GM21447 (cell line): ENCODE measurements around the gene HOXB9.

Source experiments
- ATAC-seq: cut with Tn5 transposase; IDR thresholded peaks from one replicate; pipeline ENCODE4 v1.9.1; 2021; ENCODE audit not compliant: unreplicated experiment

Gene HOXB9

DNA sequence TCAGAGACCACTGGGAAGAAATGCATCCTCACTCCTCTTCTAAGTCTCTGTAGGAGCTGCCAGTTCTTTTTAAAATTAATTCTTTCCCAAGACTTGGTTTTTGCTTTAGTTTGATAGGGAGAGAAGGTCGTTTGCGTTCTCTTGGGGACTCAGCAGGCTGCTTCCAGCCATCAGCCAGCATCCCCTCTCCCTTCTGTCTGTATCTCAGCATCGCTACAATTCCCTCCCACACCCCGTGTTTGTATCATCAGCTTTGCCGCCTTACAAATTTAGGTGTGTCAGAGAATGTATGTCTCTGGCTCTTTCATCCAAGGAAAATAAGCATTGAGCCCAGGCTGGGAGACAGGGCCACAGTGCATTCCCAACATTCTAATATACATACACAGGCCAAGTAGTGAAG lies 26.8 kb downstream of the HOXB9 start:
- ATAC-seq = no peak

GRCh38 chr17:48598736-48599135 lies 27.4 kb downstream of the HOXB9 start:
- no peak for ATAC-seq

DNA sequence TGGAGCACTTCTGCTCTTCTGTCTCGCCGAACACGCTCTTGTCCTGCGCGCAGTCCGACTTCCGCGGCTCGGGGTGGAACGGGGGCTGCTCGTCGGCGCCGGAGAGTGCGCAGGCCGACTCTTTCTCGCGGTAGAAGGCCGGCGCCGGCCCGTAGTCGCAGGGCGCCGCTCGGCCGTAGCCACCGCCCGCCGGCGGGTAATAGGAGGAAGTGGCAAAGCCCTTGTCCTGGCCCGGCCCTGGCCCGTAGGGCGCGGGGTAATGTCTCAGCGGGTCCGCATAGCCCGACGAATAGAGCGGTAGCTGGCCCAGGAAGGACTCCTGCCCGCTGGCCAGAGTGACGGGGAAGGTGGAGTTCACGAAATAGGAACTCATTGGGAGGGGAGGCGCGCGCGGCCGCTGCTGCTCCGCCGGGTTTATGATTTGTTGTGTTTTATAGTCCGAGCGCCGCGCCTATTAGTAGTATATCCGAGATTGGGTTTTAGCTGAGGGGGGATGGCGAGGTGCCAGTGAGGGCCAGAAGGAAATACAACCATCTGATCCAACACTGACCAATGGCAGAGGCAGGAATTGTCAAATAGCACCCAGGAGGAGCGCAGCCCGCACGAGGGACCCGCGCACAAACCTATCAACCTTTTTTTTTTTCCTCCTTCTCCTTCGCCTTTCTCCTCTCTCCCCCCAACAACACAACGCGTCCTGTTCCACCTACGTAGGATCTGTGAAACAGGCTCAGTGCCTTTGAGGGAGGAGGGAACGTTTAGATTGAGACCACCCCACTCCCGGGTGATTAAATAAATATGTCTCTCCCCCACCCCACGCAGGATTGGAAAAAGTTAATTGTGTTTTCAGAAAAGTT lies 28.2 kb downstream of the HOXB9 start:
- no peak for ATAC-seq

DNA sequence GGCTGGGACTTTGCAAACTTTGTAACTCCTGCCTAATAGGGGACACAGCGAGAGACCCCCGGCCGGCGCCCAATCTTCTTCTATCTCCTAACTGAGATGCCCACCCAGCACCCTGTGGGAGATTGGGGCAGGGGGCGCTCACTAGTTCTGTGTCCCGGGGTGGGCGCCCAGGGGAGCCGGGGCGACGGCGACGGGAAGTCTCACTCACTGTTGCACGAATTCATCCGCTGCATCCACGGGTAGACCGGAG lies 28.7 kb downstream of the HOXB9 start:
- ATAC-seq = no peak

DNA sequence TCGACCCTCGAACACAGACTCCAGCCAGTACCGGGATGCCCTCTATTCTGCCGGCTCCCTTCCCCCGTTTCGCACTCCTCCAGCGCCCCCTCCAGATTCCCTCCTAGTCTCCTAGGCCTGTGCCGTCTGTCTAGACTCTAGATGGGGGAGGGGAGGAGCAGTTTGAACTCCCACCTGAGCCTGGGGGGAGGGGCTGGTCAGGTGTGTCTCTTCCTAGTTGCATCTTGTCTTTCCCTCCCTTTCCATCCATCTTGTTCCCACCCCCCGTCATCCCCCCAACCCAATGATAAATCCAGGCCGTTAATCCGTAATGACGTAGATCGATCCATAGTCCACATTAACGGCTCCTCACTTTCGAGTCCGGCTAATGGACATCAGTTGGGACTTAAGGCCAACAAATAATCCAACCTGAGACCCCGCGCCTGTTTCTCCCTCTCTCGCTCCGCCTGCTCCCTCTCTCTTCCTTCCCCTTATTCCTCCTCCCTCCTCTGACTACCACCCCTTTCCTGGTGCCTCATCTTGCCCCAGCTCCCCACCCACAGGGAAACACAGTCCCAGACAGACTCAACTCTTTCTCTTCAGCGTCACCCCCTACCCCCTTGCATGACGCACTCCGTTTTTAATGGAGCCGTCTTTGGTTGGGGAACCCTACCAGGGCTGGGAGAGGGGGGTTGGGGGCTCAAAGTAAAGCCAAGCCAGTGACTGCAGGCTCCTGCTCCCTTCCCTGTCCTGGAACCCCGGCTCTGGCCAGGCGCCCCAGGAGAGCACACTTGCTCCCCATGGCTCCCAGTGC lies 29.2 kb downstream of the HOXB9 start:
- no peak for ATAC-seq

GRCh38 chr17:48596000-48596734 lies 30.0 kb downstream of the HOXB9 start:
- no peak for ATAC-seq

DNA sequence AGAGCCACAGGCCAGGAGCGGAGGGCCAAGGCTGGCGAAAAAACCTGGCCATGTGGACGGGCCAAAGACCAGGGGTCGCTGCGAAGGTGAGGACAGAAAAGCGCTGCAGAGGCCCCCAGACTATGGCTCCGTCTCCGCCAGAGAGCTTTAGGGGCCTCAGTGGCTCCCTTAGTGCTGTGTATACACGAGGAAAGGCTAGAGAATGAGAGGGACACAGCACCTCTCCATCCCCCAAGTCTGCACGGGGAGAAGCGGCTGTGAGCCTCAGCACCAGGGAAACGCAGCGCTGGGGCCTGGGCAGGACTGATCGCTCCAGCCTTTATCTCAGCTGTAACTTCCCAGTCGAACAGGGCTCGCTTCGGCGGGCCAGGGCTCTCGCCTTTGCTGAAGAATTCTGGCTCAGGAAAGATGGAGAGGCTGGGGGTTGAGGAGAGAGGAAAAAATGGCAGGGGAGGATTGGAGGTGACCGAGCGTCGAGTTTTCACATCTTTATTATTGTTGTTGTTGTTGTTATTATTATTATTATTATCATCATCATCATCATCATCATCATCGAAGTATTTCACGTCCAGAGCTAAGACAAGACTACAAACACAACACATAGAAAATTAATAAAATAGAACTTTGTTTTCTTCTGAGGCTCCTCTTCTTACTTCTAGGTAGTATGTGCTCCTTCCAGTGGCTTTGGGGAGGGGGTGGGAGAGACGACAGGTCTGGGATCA lies 30.7 kb downstream of the HOXB9 start:
- ATAC-seq = no peak

- no peak for ATAC-seq
These were observed 31.4 kb downstream of the HOXB9 start for GRCh38 chr17:48594538-48595277.

- ATAC-seq = no peak
These were observed 32.2 kb downstream of the HOXB9 start for GRCh38 chr17:48593840-48594537.

GRCh38 chr17:48593126-48593829 lies 32.9 kb downstream of the HOXB9 start, which contains the start of gene HOXB5:
Gene HOXB5, minus strand, starts transcription at chr17:48593779. Its CDS starts 97 bp downstream, at chr17:48593682.
- ATAC-seq = no peak

GRCh38 chr17:48592577-48592976 lies 33.6 kb downstream of the HOXB9 start:
- ATAC-seq = no peak

- ATAC-seq = no peak
These were observed 34.1 kb downstream of the HOXB9 start for GRCh38 chr17:48592057-48592514.

GRCh38 chr17:48591255-48592056 lies 34.7 kb downstream of the HOXB9 start:
- no peak for ATAC-seq

GRCh38 chr17:48590607-48591161 lies 35.5 kb downstream of the HOXB9 start:
- ATAC-seq = no peak

DNA sequence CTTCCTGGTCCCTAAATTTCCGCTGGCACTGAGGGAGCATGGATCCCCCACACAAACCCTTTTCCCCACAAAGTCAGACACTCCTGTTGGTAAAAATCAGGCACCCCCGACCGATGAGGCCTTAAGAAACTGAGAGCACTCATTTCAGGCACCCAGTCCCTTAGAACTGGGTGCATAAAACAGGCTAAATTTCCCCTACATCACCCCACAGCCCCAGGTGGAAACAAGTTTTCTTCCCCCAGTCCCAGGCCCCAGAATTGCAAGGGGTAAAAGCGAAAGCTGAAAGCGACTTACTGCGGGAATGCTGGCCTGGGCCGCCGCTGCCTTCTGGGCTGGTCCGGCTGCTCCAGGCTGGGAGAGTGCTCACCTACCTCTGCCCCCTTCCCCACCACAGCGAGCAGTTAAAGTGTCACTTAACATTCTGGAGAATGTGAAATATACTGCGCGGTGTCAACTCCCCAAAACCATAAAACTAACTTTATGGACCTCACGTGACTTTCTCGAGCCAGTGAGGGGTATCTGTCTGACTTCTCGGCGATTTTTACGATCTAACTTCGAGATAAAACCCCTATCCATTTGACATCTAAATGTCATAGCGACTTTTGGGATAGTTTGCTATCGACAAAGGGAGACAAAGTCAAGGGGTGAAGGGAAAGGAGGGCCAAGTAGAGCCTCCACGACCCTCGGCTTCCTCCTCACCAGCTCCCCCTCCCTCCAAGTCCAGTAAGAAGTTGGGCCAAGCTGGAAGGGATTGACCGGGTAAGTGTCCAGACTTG lies 36.1 kb downstream of the HOXB9 start, which contains the start of gene HOXB3:
Gene HOXB3 (minus strand): TSS at position 411 of the 776 bp plus-strand sequence. CDS start 37,767 bp downstream, outside the sequence.
- ATAC-seq = no peak

DNA sequence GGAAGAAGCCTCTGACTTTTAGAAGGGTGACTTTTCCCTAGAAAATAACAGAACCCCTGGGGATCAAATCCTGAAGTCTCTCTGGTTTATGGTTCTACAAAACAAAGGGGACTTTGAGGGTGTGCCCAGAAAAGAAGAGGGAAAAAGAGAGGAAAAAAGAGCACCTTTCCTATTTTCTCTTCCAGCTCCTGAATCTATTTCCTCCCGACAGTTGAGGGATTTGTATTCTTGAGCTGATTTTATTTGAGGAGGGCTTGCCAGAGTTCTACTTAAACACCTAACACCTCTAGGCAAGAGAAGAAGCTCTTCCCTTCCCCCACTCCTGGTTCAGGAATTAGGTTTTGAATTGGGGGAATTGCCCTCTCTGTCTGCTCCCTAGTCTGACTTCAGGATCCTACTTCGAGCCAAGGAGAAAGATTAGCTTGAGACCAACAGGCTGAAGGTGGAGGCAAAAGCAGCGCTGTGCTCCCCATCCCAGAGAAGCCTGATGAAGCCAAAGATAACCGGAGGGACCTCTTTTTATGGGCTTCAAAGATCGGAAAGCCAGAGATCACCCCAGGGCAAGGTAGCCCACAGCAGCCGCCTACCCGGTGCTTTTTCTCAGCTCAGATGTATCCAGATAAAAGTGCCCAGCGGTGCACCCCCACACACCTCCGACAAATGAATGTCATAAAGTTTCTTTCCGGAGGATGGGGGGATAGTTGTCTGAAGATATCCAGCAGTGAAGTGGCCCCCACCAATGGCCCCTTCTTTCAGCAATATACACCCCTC lies 36.9 kb downstream of the HOXB9 start:
- ATAC-seq = no peak
